DMS53 treated with DMSO at 0.1 percent for 48 hours (cell line): ENCODE data around the gene WFIKKN1.

ENCODE experiments used
- DNase-seq: peaks from one replicate; lab custom pipeline; 2025; ENCODE audit not compliant: unreplicated experiment; lab: John Stamatoyannopoulos, UW

The WFIKKN1 gene

GRCh38 chr16:683396-684070 lies 52.7 kb downstream of the WFIKKN1 start:
- no peak for DNase-seq
